ENCODE data around the gene KLHL2. TPM values are rescaled to one million over a fixed set of nuclear protein-coding genes. Genes with fewer than 3 reads are reported as not detected.

Gene KLHL2
- total and polyA plus RNA-seq, 4 experiments from 2014 or later = 2.1 to 19.3 (median 13.3) TPM

DNA sequence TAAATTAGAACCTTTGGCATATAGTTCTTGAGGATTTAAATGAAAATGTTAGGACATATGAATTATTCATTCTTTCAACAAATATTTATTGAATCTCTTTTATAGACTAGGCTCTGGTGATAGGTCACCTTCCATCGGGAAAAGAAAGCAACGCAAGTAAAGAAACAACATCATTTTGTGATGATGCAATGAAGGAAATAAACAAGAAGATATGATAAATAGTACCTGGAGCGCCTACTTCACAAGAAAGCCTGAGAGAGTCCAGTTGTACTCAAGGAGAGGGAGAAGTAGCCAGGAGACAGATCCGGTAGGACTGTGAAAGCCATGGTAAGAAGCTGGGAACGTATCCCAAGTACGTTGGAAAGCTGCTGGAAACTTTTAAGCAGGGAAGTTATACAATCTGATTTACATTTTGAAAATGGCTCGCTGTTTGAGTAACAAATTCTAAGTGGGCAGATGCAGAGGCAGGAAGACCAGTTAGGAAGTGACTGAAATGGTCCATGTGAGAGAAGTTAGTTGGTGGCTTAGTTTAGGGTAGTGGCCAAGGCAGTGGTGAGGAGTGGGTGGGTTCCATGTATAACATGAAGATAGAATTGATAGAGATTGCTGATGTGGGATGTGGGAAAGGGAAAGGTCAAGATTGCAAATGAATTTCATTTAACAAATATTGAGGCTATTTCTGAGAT lies 153.8 kb downstream of the KLHL2 start:
- Histone ChIP-seq H3K36me3 (ENCODE audit: insufficient read depth, low read length) (no peaks in the 10 kb centered on the region), H3K4me3 (ENCODE audit: low read length in 2 of 2) (no peak overlapping the region), H3K27ac (ENCODE audit: low read depth, low read length) (no peak overlapping the region), H3K9me3 (ENCODE audit: control insufficient read depth in 1 of 2, low read length in 2 of 2) (no peaks in the 10 kb centered on the region), H3K4me1 (ENCODE audit: insufficient read depth, low read length) (no peaks in the 10 kb centered on the region), H3K27me3 (ENCODE audit: insufficient read depth, low read length) (no peaks in the 10 kb centered on the region)
- ChIA-PET POLR2A (ENCODE audit: partially characterized antibody) (no interaction called here), CTCF (ENCODE audit: partially characterized antibody) (no interaction called here)
- H3K9me3 Mint-ChIP-seq = no peaks in the 10 kb centered on the region
- peaks cover 24 to 28% of the 10 kb centered on the region in 2 donors for H3K27me3 Mint-ChIP-seq
- H3K36me3 Mint-ChIP-seq = no peaks in the 10 kb centered on the region
- DNase-seq = no peak
- H3K4me1 Mint-ChIP-seq = no peaks in the 10 kb centered on the region
- intact Hi-C loops (cut with micrococcal nuclease) = no loop called here
- no peak overlapping the region for H3K27ac Mint-ChIP-seq
- H3K4me3 Mint-ChIP-seq = no peak overlapping the region

DNA sequence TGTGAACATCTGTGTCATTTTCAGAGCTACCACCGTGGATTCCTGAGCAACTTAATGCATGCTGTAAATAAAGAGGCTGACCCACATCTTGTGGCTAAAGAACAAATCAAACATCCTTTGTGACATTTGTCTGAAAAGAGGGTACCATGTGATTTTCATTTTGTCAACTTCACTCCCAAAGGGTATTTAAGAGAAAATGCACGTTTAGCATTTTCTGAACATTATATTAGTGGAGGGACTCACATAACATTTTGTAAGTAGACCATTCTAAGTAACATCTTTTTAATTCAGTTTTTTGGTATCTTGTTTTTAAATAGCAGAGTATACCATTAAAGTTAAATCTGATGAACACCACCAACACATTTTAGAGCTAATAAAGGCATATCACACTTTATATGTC lies 154.4 kb downstream of the KLHL2 start:
- Histone ChIP-seq H3K36me3 (ENCODE audit: insufficient read depth, low read length) (no peaks in the 10 kb centered on the region), H3K4me3 (ENCODE audit: low read length in 2 of 2) (no peak overlapping the region), H3K9me3 (ENCODE audit: control insufficient read depth in 1 of 2, low read length in 2 of 2) (no peaks in the 10 kb centered on the region), H3K4me1 (ENCODE audit: insufficient read depth, low read length) (no peaks in the 10 kb centered on the region), H3K27me3 (ENCODE audit: insufficient read depth, low read length) (no peaks in the 10 kb centered on the region), H3K27ac (ENCODE audit: low read depth, low read length) (no peak overlapping the region)
- DNase-seq = no peak
- no peaks in the 10 kb centered on the region for H3K36me3 Mint-ChIP-seq
- H3K4me1 Mint-ChIP-seq = no peaks in the 10 kb centered on the region
- H3K9me3 Mint-ChIP-seq = no peaks in the 10 kb centered on the region
- ChIA-PET POLR2A (ENCODE audit: partially characterized antibody) (no interaction called here), CTCF (ENCODE audit: partially characterized antibody) (no interaction called here)
- intact Hi-C loops (cut with micrococcal nuclease) = no loop called here
- peaks cover 23 to 28% of the 10 kb centered on the region in 2 donors for H3K27me3 Mint-ChIP-seq
- H3K27ac Mint-ChIP-seq = no peak overlapping the region
- H3K4me3 Mint-ChIP-seq = no peak overlapping the region

DNA sequence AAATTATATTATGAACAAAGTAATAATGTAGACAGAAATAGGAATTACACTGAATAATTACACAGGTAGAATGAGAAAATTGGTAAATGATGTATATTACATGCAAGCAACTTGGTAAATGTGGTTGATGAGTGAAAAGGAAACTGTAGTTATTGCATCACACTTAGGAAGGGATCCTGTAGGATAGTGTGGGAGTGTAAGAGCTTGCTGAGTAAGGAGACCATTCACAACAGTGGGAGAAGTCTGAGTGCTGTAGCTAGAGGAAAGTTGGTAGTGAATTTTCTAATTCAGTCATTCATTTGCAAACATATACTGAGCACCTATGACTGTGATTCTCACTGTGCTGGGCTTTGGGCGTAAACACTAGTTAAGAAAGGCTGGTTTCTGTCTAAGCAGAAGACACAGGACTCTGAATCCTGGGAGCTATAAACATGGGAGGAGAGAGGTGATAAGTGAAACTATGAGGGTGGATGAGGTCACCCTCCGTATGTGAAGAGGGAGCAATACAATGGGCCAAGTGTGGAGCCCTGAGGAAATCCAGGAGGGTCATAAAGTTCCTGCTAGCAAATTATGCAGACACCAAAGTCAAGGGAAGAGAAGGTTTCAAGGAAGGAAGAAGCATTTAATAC lies 157.2 kb downstream of the KLHL2 start:
- DNase-seq = no peak
- ChIA-PET CTCF (ENCODE audit: partially characterized antibody) (no interaction called here), POLR2A (ENCODE audit: partially characterized antibody) (no interaction called here)
- no peaks in the 10 kb centered on the region for H3K9me3 Mint-ChIP-seq
- H3K27me3 Mint-ChIP-seq = peaks cover 15 to 21% of the 10 kb centered on the region in 2 donors
- no peak overlapping the region for H3K4me3 Mint-ChIP-seq
- no peaks in the 10 kb centered on the region for H3K27me3 ChIP-seq (ENCODE audit: insufficient read depth, low read length)
- no peak overlapping the region for H3K27ac ChIP-seq (ENCODE audit: low read depth, low read length)
- no peaks in the 10 kb centered on the region for H3K4me1 ChIP-seq (ENCODE audit: insufficient read depth, low read length)
- H3K36me3 ChIP-seq (ENCODE audit: insufficient read depth, low read length) = no peaks in the 10 kb centered on the region
- no peaks in the 10 kb centered on the region for H3K36me3 Mint-ChIP-seq
- H3K9me3 ChIP-seq (ENCODE audit: control insufficient read depth in 1 of 2, low read length in 2 of 2) = no peaks in the 10 kb centered on the region
- H3K4me3 ChIP-seq (ENCODE audit: low read length in 2 of 2) = no peak overlapping the region
- intact Hi-C loops (cut with micrococcal nuclease) = no loop called here
- H3K4me1 Mint-ChIP-seq = no peaks in the 10 kb centered on the region
- no peak overlapping the region for H3K27ac Mint-ChIP-seq

DNA sequence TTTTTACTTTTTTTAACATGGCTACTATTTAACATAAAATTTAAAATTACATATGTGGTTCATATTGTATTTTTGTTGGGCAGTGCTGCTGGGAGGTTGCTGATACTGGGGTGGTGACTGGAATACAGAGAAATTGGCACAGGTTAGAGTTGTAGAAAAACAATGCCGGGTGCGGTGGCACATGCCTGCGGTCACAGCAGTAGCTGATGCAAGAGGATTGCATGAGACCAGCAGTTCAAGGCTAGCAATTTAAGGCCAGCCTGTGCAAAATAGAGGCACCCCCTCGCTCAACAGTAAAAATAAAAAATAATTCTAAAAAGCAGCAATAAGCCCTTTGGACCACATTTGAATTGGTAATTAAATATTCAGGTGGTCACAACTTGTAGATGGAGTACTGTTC lies 159.7 kb downstream of the KLHL2 start:
- no peak overlapping the region for H3K27ac ChIP-seq (ENCODE audit: low read depth, low read length)
- Mint-ChIP-seq H3K4me3 (no peak overlapping the region), H3K36me3 (no peaks in the 10 kb centered on the region), H3K27me3 (peaks cover 2 to 5% of the 10 kb centered on the region in 2 donors), H3K27ac (no peak overlapping the region), H3K9me3 (peaks cover 0 to 2% (median 0%) of the 10 kb centered on the region in 8 donors), H3K4me1 (no peaks in the 10 kb centered on the region)
- intact Hi-C loops (cut with micrococcal nuclease) = no loop called here
- DNase-seq = no peak
- H3K4me3 ChIP-seq (ENCODE audit: low read length in 2 of 2) = no peak overlapping the region
- H3K9me3 ChIP-seq (ENCODE audit: control insufficient read depth in 1 of 2, low read length in 2 of 2) = no peaks in the 10 kb centered on the region
- no peaks in the 10 kb centered on the region for H3K27me3 ChIP-seq (ENCODE audit: insufficient read depth, low read length)
- CTCF ChIA-PET (ENCODE audit: partially characterized antibody) = no interaction called here
- no peaks in the 10 kb centered on the region for H3K4me1 ChIP-seq (ENCODE audit: insufficient read depth, low read length)
- H3K36me3 ChIP-seq (ENCODE audit: insufficient read depth, low read length) = no peaks in the 10 kb centered on the region
- POLR2A ChIA-PET (ENCODE audit: partially characterized antibody) = no interaction called here

DNA sequence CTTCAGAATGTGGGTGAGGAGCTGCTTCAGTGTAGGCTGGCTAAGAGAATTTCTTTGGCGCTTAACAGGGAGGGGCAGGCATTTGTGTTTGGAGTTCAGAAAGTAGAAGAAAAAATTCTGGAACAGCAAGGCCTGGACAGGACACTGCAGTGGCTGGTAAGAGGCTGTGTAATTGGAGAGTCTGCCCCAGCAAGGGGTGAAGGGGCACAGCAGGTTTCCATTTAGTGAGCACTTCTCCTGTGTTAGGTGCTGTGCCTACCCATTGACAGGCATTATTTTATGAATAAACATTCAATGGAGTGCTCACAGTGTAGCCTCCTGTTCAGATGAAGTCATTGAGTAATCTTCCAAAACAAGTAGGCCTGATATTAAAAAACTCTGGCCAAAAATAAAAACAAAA lies 160.8 kb downstream of the KLHL2 start:
- Histone ChIP-seq H3K36me3 (ENCODE audit: insufficient read depth, low read length) (no peaks in the 10 kb centered on the region), H3K27me3 (ENCODE audit: insufficient read depth, low read length) (no peaks in the 10 kb centered on the region), H3K9me3 (ENCODE audit: control insufficient read depth in 1 of 2, low read length in 2 of 2) (no peaks in the 10 kb centered on the region), H3K4me3 (ENCODE audit: low read length in 2 of 2) (no peak overlapping the region), H3K27ac (ENCODE audit: low read depth, low read length) (no peak overlapping the region), H3K4me1 (ENCODE audit: insufficient read depth, low read length) (no peaks in the 10 kb centered on the region)
- H3K4me1 Mint-ChIP-seq = no peaks in the 10 kb centered on the region
- H3K27ac Mint-ChIP-seq = no peak overlapping the region
- CTCF ChIA-PET (ENCODE audit: partially characterized antibody) = no interaction called here
- H3K27me3 Mint-ChIP-seq = peaks cover 0 to 2% of the 10 kb centered on the region in 2 donors
- intact Hi-C loops (cut with micrococcal nuclease) = no loop called here
- DNase-seq = no peak
- H3K36me3 Mint-ChIP-seq = no peaks in the 10 kb centered on the region
- H3K9me3 Mint-ChIP-seq = peaks cover 0 to 2% (median 0%) of the 10 kb centered on the region in 8 donors
- POLR2A ChIA-PET (ENCODE audit: partially characterized antibody) = no interaction called here
- H3K4me3 Mint-ChIP-seq = peak overlapping the region in 1 of 8 donors; percentile 73

DNA sequence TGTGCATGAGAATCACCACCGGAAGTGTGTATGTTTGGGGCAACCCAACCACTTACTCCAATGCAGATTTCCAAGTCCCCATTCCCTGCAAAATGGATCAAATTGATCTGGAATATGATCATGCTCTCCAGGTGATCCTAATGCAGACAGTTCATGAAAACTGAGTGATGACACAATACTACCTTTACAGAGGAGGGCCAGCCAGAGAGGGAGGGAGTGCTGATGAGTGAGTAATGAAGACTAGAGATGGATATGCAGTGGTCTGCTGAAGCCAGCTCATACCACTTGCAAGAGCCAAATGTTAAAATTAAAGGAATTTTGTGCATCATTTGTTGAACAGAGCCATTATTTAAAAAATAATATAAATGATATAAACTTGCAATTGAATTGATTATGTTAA lies 161.2 kb downstream of the KLHL2 start:
- no peaks in the 10 kb centered on the region for H3K9me3 ChIP-seq (ENCODE audit: control insufficient read depth in 1 of 2, low read length in 2 of 2)
- ChIA-PET CTCF (ENCODE audit: partially characterized antibody) (no interaction called here), POLR2A (ENCODE audit: partially characterized antibody) (no interaction called here)
- no peaks in the 10 kb centered on the region for H3K36me3 Mint-ChIP-seq
- H3K27ac Mint-ChIP-seq = no peak overlapping the region
- no peaks in the 10 kb centered on the region for H3K27me3 Mint-ChIP-seq
- no peaks in the 10 kb centered on the region for H3K4me1 ChIP-seq (ENCODE audit: insufficient read depth, low read length)
- no peaks in the 10 kb centered on the region for H3K27me3 ChIP-seq (ENCODE audit: insufficient read depth, low read length)
- H3K9me3 Mint-ChIP-seq = peaks cover 0 to 2% (median 0%) of the 10 kb centered on the region in 8 donors
- H3K4me3 ChIP-seq (ENCODE audit: low read length in 2 of 2) = no peak overlapping the region
- intact Hi-C loops (cut with micrococcal nuclease) = no loop called here
- no peak for DNase-seq
- no peak overlapping the region for H3K4me3 Mint-ChIP-seq
- no peaks in the 10 kb centered on the region for H3K4me1 Mint-ChIP-seq
- H3K36me3 ChIP-seq (ENCODE audit: insufficient read depth, low read length) = no peaks in the 10 kb centered on the region
- no peak overlapping the region for H3K27ac ChIP-seq (ENCODE audit: low read depth, low read length)

DNA sequence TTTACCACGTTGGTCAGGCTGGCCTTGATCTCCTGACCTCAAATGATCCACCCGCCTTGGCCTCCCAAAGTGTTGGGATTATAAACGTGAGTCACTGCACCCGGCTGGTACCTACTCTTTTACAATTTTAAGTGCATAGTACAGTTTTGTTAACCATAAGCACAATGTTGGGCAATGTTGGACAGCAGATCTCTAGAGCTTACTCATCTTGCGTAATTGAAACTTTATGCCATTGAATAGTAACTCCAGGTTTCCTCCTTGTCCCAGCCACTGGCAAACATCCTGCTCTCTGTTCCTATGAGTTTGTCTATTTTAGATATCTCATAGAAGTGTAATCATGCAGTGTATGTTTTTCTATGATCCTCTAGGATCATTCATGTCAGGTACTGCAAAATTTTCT lies 162.2 kb downstream of the KLHL2 start:
- H3K4me1 Mint-ChIP-seq = no peaks in the 10 kb centered on the region
- ChIA-PET CTCF (ENCODE audit: partially characterized antibody) (no interaction called here), POLR2A (ENCODE audit: partially characterized antibody) (no interaction called here)
- no peaks in the 10 kb centered on the region for H3K36me3 Mint-ChIP-seq
- no peaks in the 10 kb centered on the region for H3K36me3 ChIP-seq (ENCODE audit: insufficient read depth, low read length)
- H3K9me3 ChIP-seq (ENCODE audit: control insufficient read depth in 1 of 2, low read length in 2 of 2) = no peaks in the 10 kb centered on the region
- DNase-seq = no peak
- H3K27me3 Mint-ChIP-seq = no peaks in the 10 kb centered on the region
- no peak overlapping the region for H3K27ac ChIP-seq (ENCODE audit: low read depth, low read length)
- intact Hi-C loops (cut with micrococcal nuclease) = no loop called here
- H3K4me3 ChIP-seq (ENCODE audit: low read length in 2 of 2) = no peak overlapping the region
- no peak overlapping the region for H3K4me3 Mint-ChIP-seq
- H3K27ac Mint-ChIP-seq = no peak overlapping the region
- H3K4me1 ChIP-seq (ENCODE audit: insufficient read depth, low read length) = no peaks in the 10 kb centered on the region
- peaks cover 0 to 2% (median 0%) of the 10 kb centered on the region in 8 donors for H3K9me3 Mint-ChIP-seq
- H3K27me3 ChIP-seq (ENCODE audit: insufficient read depth, low read length) = no peaks in the 10 kb centered on the region

All from CD4-positive, alpha-beta memory T cell (primary cell).